Hepatocyte (in vitro differentiated cells): ENCODE measurements around the gene RNPS1.

Experiments
- EZH2 ChIP-seq: fragments of 200-600 bp; sonication (generic); IDR thresholded peaks from 2 replicates; pipeline ENCODE4 v1.6.1; 2016; ENCODE audit warnings: antibody characterized with exemption, mild to moderate bottlenecking, borderline replicate concordance
- EZH2phosphoT487 ChIP-seq: fragments of 200-600 bp; sonication (generic); IDR thresholded peaks from one replicate; pipeline ENCODE4 v1.6.1; 2018; ENCODE audit warnings: antibody characterized with exemption, mild to moderate bottlenecking, low read depth, moderate library complexity; ENCODE audit not compliant: unreplicated experiment, severe bottlenecking
- TF ChIP-seq, protein P1 (sequence below): fragments of 200-600 bp; sonication (generic); IDR thresholded peaks from 2 replicates; pipeline ENCODE4 v1.5.1; 2016; ENCODE audit warnings: antibody characterized with exemption, mild to moderate bottlenecking; ENCODE audit not compliant: poor library complexity

DNA sequence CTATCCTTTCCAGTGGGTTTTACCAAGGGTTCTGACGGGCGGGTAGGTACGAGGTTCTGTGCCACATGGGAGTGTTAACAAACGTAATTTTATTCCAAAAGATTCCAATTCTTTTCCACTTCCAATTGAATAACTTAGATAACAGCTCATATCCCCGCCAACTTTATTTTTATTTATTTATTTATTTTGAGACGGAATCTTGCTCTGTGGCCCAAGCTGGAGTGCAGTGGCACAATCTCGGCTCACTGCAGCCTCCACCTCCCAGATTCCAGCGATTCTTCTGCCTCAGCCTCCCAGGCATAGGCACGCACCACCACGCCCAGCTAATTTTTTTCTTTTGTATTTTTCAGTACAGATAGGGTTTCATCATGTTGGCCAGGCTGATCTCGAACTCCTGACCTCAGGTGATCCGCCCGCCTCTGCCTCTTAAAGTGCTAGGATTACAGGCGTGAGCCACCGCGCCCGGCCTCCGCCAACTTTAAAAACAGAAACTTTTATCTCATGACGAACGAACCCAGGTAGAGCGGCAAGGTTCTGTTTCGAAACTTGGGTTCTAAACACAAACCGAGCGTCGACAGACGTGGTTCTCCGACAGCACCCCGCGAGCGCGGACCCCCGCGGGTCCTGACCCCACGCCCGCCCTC is 17.2 kb downstream of the RNPS1 start:
- no peak for TF ChIP-seq EZH2
- TF ChIP-seq, protein P1, sequence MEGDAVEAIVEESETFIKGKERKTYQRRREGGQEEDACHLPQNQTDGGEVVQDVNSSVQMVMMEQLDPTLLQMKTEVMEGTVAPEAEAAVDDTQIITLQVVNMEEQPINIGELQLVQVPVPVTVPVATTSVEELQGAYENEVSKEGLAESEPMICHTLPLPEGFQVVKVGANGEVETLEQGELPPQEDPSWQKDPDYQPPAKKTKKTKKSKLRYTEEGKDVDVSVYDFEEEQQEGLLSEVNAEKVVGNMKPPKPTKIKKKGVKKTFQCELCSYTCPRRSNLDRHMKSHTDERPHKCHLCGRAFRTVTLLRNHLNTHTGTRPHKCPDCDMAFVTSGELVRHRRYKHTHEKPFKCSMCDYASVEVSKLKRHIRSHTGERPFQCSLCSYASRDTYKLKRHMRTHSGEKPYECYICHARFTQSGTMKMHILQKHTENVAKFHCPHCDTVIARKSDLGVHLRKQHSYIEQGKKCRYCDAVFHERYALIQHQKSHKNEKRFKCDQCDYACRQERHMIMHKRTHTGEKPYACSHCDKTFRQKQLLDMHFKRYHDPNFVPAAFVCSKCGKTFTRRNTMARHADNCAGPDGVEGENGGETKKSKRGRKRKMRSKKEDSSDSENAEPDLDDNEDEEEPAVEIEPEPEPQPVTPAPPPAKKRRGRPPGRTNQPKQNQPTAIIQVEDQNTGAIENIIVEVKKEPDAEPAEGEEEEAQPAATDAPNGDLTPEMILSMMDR = no peak
- TF ChIP-seq EZH2phosphoT487 = no peak
